ENCODE data around the gene HEXIM1. TPM values are rescaled to one million over a fixed set of nuclear protein-coding genes. Genes with fewer than 3 reads are reported as not detected.

HEXIM1 gene
- total RNA-seq, 6 donors from 2014 or later: 19.9 to 43.8 (median 32.3) TPM

DNA sequence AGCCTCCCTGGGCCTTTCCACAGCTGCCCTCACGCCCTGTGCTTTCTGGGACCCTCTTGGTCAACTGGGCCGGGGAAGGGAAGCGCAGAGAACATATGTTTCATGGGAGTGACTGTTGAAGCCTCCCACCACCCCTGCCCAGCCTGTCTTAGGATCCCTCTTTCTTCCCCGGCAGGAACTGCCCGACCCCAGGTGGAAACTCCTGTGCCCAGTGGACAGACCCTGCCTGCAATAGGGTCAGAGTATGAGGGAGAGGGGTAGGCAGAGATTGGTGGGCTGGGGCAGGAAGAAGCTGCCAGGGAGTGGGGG, 23.9 kb downstream of the HEXIM1 start:
- TF ChIP-seq EP300 (IDR thresholded peaks at IDR 0.05) (no peak), POLR2A (IDR thresholded peaks at IDR 0.05) (no peak), POLR2AphosphoS5 (IDR thresholded peaks at IDR 0.05) (no peak)
- TF ChIP-seq, protein P1, sequence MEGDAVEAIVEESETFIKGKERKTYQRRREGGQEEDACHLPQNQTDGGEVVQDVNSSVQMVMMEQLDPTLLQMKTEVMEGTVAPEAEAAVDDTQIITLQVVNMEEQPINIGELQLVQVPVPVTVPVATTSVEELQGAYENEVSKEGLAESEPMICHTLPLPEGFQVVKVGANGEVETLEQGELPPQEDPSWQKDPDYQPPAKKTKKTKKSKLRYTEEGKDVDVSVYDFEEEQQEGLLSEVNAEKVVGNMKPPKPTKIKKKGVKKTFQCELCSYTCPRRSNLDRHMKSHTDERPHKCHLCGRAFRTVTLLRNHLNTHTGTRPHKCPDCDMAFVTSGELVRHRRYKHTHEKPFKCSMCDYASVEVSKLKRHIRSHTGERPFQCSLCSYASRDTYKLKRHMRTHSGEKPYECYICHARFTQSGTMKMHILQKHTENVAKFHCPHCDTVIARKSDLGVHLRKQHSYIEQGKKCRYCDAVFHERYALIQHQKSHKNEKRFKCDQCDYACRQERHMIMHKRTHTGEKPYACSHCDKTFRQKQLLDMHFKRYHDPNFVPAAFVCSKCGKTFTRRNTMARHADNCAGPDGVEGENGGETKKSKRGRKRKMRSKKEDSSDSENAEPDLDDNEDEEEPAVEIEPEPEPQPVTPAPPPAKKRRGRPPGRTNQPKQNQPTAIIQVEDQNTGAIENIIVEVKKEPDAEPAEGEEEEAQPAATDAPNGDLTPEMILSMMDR (IDR thresholded peaks at IDR 0.05): no peak
- peak overlapping the region in 3 of 4 donors; percentile 22 to 39 (median 39) for H3K4me3 ChIP-seq
- H3K9me3 ChIP-seq: no peaks in the 10 kb centered on the region
- peaks cover 37 to 43% (median 41%) of the 10 kb centered on the region in 4 donors for H3K4me1 ChIP-seq
- ATAC-seq (ENCODE audit: low FRiP score in 2 of 2): no peak
- no peak for DNase-seq
- H3K27me3 ChIP-seq: no peaks in the 10 kb centered on the region
- H3K36me3 ChIP-seq: no peaks in the 10 kb centered on the region
- H3K27ac ChIP-seq: peak overlapping the region; percentile 76 to 91 (median 86)
- 79 to 80% methylated on average over 5 of the region's 5 CpGs for WGBS, 2 donors

DNA sequence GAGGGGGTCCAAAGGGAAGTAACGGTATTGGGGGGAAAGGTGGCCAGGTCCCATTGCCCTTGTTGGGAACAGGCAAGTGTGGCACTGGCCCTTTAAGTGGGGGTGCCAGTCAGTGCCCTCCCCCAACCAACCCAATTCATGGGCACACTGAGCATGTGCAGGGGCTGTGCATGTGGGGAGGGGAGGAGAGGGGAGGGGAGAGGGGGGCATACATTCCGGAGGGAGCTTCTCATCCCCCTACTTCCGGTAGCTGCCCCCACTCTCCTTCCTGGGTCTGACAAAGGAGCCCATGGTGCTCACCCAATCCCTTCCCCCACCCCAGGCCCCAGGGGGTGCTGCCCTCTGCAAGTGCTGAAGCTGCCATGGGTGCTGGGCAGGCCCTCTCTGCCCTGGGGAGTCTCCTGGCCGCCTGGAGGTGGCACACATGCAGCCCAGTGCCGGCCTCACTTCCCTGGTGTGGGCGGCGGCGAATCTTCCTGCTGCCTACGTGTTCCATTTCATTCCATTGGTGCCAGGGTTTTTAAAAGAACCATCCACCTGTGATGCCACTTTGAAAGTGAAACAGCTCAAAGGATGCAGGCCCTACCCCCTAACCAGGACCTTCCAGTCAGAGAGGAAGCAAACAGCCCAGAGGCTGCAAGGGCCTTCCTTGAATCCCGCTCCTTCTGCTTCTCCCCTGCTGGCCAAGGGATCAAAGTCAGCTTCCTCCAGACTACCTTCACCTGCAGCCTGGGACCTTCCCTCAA, 24.4 kb downstream of the HEXIM1 start:
- Histone ChIP-seq H3K27ac (peak overlapping the region; percentile 76 to 91 (median 86)), H3K36me3 (no peaks in the 10 kb centered on the region), H3K27me3 (no peaks in the 10 kb centered on the region), H3K9me3 (no peaks in the 10 kb centered on the region), H3K4me1 (peaks cover 37 to 43% (median 41%) of the 10 kb centered on the region in 4 donors), H3K4me3 (peak overlapping the region in 3 of 4 donors; percentile 22 to 39 (median 39))
- 23 to 24% methylated on average over 8 to 10 of the region's 10 CpGs for WGBS, 2 donors
- DNase-seq (peak in 1 of 2 donors; percentile 63), ATAC-seq (ENCODE audit: low FRiP score in 2 of 2) (peak; percentile 64 to 83)
- TF ChIP-seq, protein P1 (IDR thresholded peaks at IDR 0.05): peak in 3 of 6 experiments; percentile 6 to 25 (median 14)
- peak in 1 of 4 donors; percentile 28 for TF ChIP-seq POLR2A (IDR thresholded peaks at IDR 0.05)
- no peak for TF ChIP-seq POLR2AphosphoS5 (IDR thresholded peaks at IDR 0.05)
- no peak for TF ChIP-seq EP300 (IDR thresholded peaks at IDR 0.05)

DNA sequence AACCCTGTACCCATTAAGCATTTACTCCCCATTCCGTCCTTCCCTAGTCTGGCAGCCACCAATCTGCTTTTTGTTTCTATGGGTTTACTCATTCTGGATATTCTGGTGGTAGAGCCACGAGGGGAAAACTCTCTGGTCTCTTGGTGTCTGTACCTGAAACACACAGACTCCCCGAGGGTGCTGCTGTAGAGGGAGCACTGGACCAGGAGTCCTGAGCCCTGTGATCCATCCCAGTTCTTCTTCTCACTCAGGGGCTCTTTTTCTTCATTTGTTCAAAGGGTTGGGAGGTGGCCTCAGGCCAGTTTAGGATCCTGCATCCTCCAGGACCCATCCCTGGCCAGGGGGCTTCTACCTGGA, 27.5 kb downstream of the HEXIM1 start:
- DNase-seq: no peak

DNA sequence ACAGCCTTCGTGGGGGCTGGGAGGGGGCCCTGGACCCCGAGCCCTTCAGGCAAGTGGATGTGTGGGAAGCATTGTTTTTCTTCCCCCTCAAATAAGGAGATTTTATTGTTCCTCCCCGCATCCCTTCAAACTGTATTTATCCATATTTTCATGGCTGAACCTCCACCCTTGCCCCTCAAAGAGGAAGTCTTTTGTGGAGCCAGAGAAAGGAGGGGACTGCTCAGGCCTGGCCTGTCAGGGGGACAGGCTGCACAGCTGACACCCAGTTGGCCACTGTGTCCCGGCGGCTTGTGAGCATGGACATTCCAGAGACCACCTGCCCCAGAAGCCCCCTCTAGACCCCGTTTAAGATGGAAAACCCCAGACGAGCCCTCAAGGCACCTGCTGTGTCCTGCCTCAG, 29.3 kb downstream of the HEXIM1 start:
- no peaks in the 10 kb centered on the region for H3K36me3 ChIP-seq
- DNase-seq (no peak), ATAC-seq (ENCODE audit: low FRiP score in 2 of 2) (peak in 1 of 2 donors; percentile 11)
- no peak overlapping the region for H3K4me3 ChIP-seq
- 78 to 94% methylated on average over 3 to 7 of the region's 7 CpGs for WGBS, 2 donors
- H3K4me1 ChIP-seq: peaks cover 17 to 21% (median 18%) of the 10 kb centered on the region in 4 donors
- no peaks in the 10 kb centered on the region for H3K9me3 ChIP-seq
- TF ChIP-seq POLR2A (IDR thresholded peaks at IDR 0.05) (no peak), POLR2AphosphoS5 (IDR thresholded peaks at IDR 0.05) (no peak), EP300 (IDR thresholded peaks at IDR 0.05) (no peak)
- TF ChIP-seq, protein P1 (IDR thresholded peaks at IDR 0.05): no peak
- no peaks in the 10 kb centered on the region for H3K27me3 ChIP-seq
- no peak overlapping the region for H3K27ac ChIP-seq

More for the DNA sequence above, 27.5 kb downstream of the HEXIM1 start:
- Histone ChIP-seq H3K36me3 (no peaks in the 10 kb centered on the region), H3K4me3 (no peak overlapping the region), H3K4me1 (peaks cover 36 to 39% (median 36%) of the 10 kb centered on the region in 4 donors), H3K27ac (peak overlapping the region in 2 of 4 donors; percentile 31 to 60), H3K9me3 (no peaks in the 10 kb centered on the region), H3K27me3 (no peaks in the 10 kb centered on the region)
- 75 to 91% methylated on average over 3 of the region's 3 CpGs for WGBS, 2 donors
- no peak for TF ChIP-seq POLR2AphosphoS5 (IDR thresholded peaks at IDR 0.05)
- TF ChIP-seq EP300 (IDR thresholded peaks at IDR 0.05): no peak
- TF ChIP-seq, protein P1 (IDR thresholded peaks at IDR 0.05): no peak
- no peak for TF ChIP-seq POLR2A (IDR thresholded peaks at IDR 0.05)
- no peak for ATAC-seq (ENCODE audit: low FRiP score in 2 of 2)

DNA sequence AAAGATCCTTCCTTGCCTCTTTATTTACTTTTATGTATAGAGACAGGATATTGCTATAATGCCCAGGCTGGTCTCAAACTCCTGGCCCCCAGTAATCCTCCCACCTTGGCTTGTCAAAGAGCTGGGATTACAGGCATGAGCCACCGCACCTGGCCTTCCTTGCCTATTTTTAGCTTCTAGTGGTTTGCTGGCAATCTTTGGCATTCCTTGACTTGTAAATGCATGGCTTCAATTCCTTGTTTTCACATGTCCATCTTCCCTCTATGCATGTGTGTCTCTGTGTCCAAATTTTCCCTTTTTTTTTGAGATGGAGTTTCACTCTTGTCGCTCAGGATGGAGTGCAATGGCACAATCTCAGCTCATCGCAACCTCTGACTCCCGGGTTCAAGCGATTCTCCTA, 35.9 kb downstream of the HEXIM1 start:
- Histone ChIP-seq H3K9me3 (no peaks in the 10 kb centered on the region), H3K4me1 (no peaks in the 10 kb centered on the region), H3K4me3 (no peak overlapping the region), H3K36me3 (no peaks in the 10 kb centered on the region), H3K27me3 (no peaks in the 10 kb centered on the region), H3K27ac (no peak overlapping the region)
- no peak for ATAC-seq (ENCODE audit: low FRiP score in 2 of 2)
- no peak for TF ChIP-seq POLR2AphosphoS5 (IDR thresholded peaks at IDR 0.05)
- no peak for TF ChIP-seq POLR2A (IDR thresholded peaks at IDR 0.05)
- TF ChIP-seq, protein P1 (IDR thresholded peaks at IDR 0.05): no peak
- no peak for TF ChIP-seq EP300 (IDR thresholded peaks at IDR 0.05)
- no peak for DNase-seq
- 91 to 96% methylated on average over 5 of the region's 5 CpGs for WGBS, 2 donors

Measured in upper lobe of left lung (tissue), 6 donors.